H1 (cell line): ENCODE results near the gene GLIPR2. TPM values are rescaled to one million over a fixed set of nuclear protein-coding genes. Genes with fewer than 3 reads are reported as not detected.

Source experiments
- CTCF ChIA-PET: fragments of 300-600 bp; sonication (Branson Sonifier 250); formaldehyde crosslinking; loops from one replicate; lab custom pipeline; 2021; ENCODE audit not compliant: partially characterized antibody; lab: Charles Lee
- POLR2A ChIA-PET: fragments of 300-600 bp; sonication (Branson Sonifier 250); formaldehyde crosslinking; loops from one replicate; lab custom pipeline; 2021; ENCODE audit warnings: inconsistent platforms; ENCODE audit not compliant: partially characterized antibody; lab: Charles Lee
- DNase-seq, 2 experiments: peaks; one replicate each; pipeline versions ENCODE4 v3.0.0 to v3.0.0-alpha.2; 2010 to 2022; ENCODE audit warnings: low spot score in 2 of 2, low read depth in 1 of 2, mixed read lengths in 1 of 2
- FAIRE-seq: peaks from 2 replicates; lab custom pipeline; 2011; peaks lifted over from hg19 to GRCh38; lab: Jason Lieb, UNC
- H2AFZ ChIP-seq: 2 replicates; pipeline ENCODE4 v1.8.1; 2012; ENCODE audit warnings: low read length, inconsistent platforms
- H2AK5ac ChIP-seq: 2 replicates; pipeline ENCODE4 v1.6.1; 2013; ENCODE audit warnings: low read depth, low read length
- H2BK120ac ChIP-seq: replicated peaks from 2 replicates; pipeline ENCODE3; 2013; ENCODE audit warnings: low read depth, low read length, inconsistent platforms
- H2BK12ac ChIP-seq: 2 replicates; pipeline ENCODE4 v1.6.1; 2013; ENCODE audit warnings: low read depth, low read length
- H2BK15ac ChIP-seq: 2 replicates; pipeline ENCODE4 v1.6.1; 2013; ENCODE audit warnings: low read length
- H2BK20ac ChIP-seq: 2 replicates; pipeline ENCODE4 v1.6.1; 2013; ENCODE audit warnings: low read length
- H2BK5ac ChIP-seq: 2 replicates; pipeline ENCODE4 v1.6.1; 2013; ENCODE audit warnings: low read depth, low read length
- H3K14ac ChIP-seq: 2 replicates; pipeline ENCODE4 v1.6.1; 2013; ENCODE audit warnings: inconsistent platforms; ENCODE audit not compliant: insufficient read length
- H3K18ac ChIP-seq: 2 replicates; pipeline ENCODE4 v1.6.1; 2013; ENCODE audit warnings: low read length; ENCODE audit errors: extremely low read depth
- H3K23ac ChIP-seq: 2 replicates; pipeline ENCODE4 v1.6.1; 2013; ENCODE audit warnings: inconsistent platforms; ENCODE audit not compliant: insufficient read length
- H3K23me2 ChIP-seq: 2 replicates; pipeline ENCODE4 v1.6.1; 2013; ENCODE audit warnings: low read depth, low read length
- H3K27ac ChIP-seq: 2 replicates; pipeline ENCODE4 v1.6.1; 2011; ENCODE audit warnings: low read depth, low read length, inconsistent platforms
- H3K27me3 ChIP-seq, 4 experiments: replicated peaks in 1 of 4; 1 replicate in 1 of 4; 2 replicates in 3 of 4; pipeline versions ENCODE4 v1.6.1 to v1.8.1; 2011 to 2013; ENCODE audit warnings: low read length in 3 of 4, mild to moderate bottlenecking in 3 of 4, inconsistent platforms in 2 of 4, mixed read lengths in 2 of 4, moderate library complexity in 1 of 4; ENCODE audit not compliant: control insufficient read depth in 3 of 4, insufficient read depth in 3 of 4; ENCODE audit errors: extremely low read depth in 1 of 4
- H3K36me3 ChIP-seq, 4 experiments: 2 replicates each; pipeline versions ENCODE4 v1.6.1 to v1.8.1; 2011 to 2013; ENCODE audit warnings: mild to moderate bottlenecking in 4 of 4, low read length in 3 of 4, moderate library complexity in 2 of 4, control low read depth in 1 of 4, inconsistent platforms in 1 of 4; ENCODE audit not compliant: insufficient read depth in 4 of 4, control insufficient read depth in 2 of 4
- H3K4ac ChIP-seq: replicated peaks from 2 replicates; pipeline ENCODE3; 2013; ENCODE audit warnings: low read length, low read depth, mixed read lengths, inconsistent platforms; ENCODE audit not compliant: insufficient read length
- H3K4me1 ChIP-seq, 4 experiments: replicated peaks in 1 of 4; 1 replicate in 1 of 4; 2 replicates in 3 of 4; pipeline versions ENCODE4 v1.6.1 to v1.8.1; 2011 to 2013; ENCODE audit warnings: low read length in 3 of 4, inconsistent platforms in 2 of 4, mixed read lengths in 1 of 4; ENCODE audit not compliant: insufficient read depth in 4 of 4, control insufficient read depth in 3 of 4
- H3K4me2 ChIP-seq, 2 experiments: 2 replicates each; pipeline versions ENCODE4 v1.6.1 to v1.8.1; 2011 to 2013; ENCODE audit warnings: low read depth in 2 of 2, low read length in 2 of 2, control low read depth in 1 of 2, inconsistent platforms in 1 of 2, mild to moderate bottlenecking in 1 of 2; ENCODE audit not compliant: insufficient read depth in 1 of 2
- H3K4me3 ChIP-seq, 4 experiments: fragments of 200-600, 300-600 bp in 1 of 4; sonication (generic), shearing (Covaris generic), sonication (Bioruptor Twin) in 1 of 4; 2 replicates each; pipeline versions ENCODE4 v1.5.1 to v1.8.1; 2011 to 2016; ENCODE audit warnings: low read length in 4 of 4, low read depth in 3 of 4, control low read depth in 2 of 4, inconsistent platforms in 2 of 4, mild to moderate bottlenecking in 2 of 4, mixed read lengths in 1 of 4, moderate library complexity in 1 of 4; ENCODE audit not compliant: insufficient read depth in 2 of 4; ENCODE audit errors: extremely low read depth in 1 of 4
- H3K56ac ChIP-seq: replicated peaks from 2 replicates; pipeline ENCODE3; 2013; ENCODE audit warnings: low read depth, mild to moderate bottlenecking, mixed read lengths, low read length, inconsistent platforms; ENCODE audit not compliant: insufficient read length
- H3K79me1 ChIP-seq: 2 replicates; pipeline ENCODE4 v1.6.1; 2013; ENCODE audit warnings: low read depth, low read length, control low read depth
- H3K79me2 ChIP-seq, 2 experiments: 2 replicates each; pipeline versions ENCODE4 v1.6.1 to v1.8.1; 2012 to 2013; ENCODE audit warnings: low read length in 2 of 2, mild to moderate bottlenecking in 2 of 2, inconsistent platforms in 1 of 2; ENCODE audit not compliant: insufficient read depth in 2 of 2, control insufficient read depth in 1 of 2
- H3K9ac ChIP-seq, 4 experiments: replicated peaks in 1 of 4; 1 replicate in 1 of 4; 2 replicates in 3 of 4; pipeline versions ENCODE4 v1.6.1 to v1.8.1; 2011 to 2013; ENCODE audit warnings: low read depth in 3 of 4, low read length in 3 of 4, control low read depth in 2 of 4, mild to moderate bottlenecking in 2 of 4, moderate library complexity in 2 of 4, inconsistent platforms in 1 of 4; ENCODE audit errors: extremely low read depth in 1 of 4
- H3K9me3 ChIP-seq, 2 experiments: 2 replicates each; pipeline versions ENCODE4 v1.6.1 to v1.8.1; 2012 to 2013; ENCODE audit warnings: mild to moderate bottlenecking in 2 of 2, moderate library complexity in 2 of 2, control low read depth in 1 of 2, inconsistent platforms in 1 of 2, low read depth in 1 of 2, low read length in 1 of 2, mixed read lengths in 1 of 2; ENCODE audit not compliant: insufficient read depth in 2 of 2
- H4K20me1 ChIP-seq, 2 experiments: replicated peaks in 1 of 2; 2 replicates each; pipeline versions ENCODE3 to v1.8.1; 2011 to 2013; ENCODE audit warnings: inconsistent platforms in 2 of 2, low read length in 2 of 2, mild to moderate bottlenecking in 1 of 2; ENCODE audit not compliant: insufficient read depth in 2 of 2, control insufficient read depth in 1 of 2
- H4K5ac ChIP-seq: 2 replicates; pipeline ENCODE4 v1.6.1; 2013; ENCODE audit warnings: low read length, low read depth, mixed read lengths, inconsistent platforms; ENCODE audit not compliant: insufficient read length
- H4K8ac ChIP-seq: 2 replicates; pipeline ENCODE4 v1.8.0; 2013; ENCODE audit warnings: mild to moderate bottlenecking, moderate library complexity, low read length, inconsistent platforms; ENCODE audit not compliant: insufficient read depth; ENCODE audit errors: extremely low read depth
- H4K91ac ChIP-seq: replicated peaks from 2 replicates; pipeline ENCODE3; 2013; ENCODE audit warnings: low read length, mixed read lengths, inconsistent platforms; ENCODE audit not compliant: insufficient read length
- CHD2 ChIP-seq: IDR thresholded peaks from 2 replicates; pipeline ENCODE4 v1.6.1; 2012; ENCODE audit warnings: low read length, improper control_type of control experiment
- CTCF ChIP-seq, 3 experiments: IDR thresholded peaks; 1 replicate in 2 of 3; 2 replicates in 1 of 3; pipeline versions ENCODE4 v1.5.1 to v1.6.1; 2011; ENCODE audit warnings: low read length in 3 of 3, mild to moderate bottlenecking in 3 of 3, inconsistent platforms in 2 of 3, low read depth in 1 of 3, moderate library complexity in 1 of 3; ENCODE audit not compliant: insufficient read depth in 1 of 3; ENCODE audit errors: control extremely low read depth in 1 of 3
- KDM4A ChIP-seq: IDR thresholded peaks from one replicate; pipeline ENCODE4 v1.7.1; 2012; ENCODE audit warnings: low read depth, mild to moderate bottlenecking, moderate library complexity, low read length, inconsistent platforms; ENCODE audit not compliant: severe bottlenecking
- POLR2A ChIP-seq, 2 experiments: IDR thresholded peaks; 1 replicate in 1 of 2; 2 replicates in 1 of 2; pipeline ENCODE4 v1.6.1; 2011; ENCODE audit warnings: low read depth in 2 of 2, low read length in 2 of 2, mild to moderate bottlenecking in 2 of 2; ENCODE audit errors: control extremely low read depth in 1 of 2
- RAD21 ChIP-seq, 2 experiments: IDR thresholded peaks in 1 of 2; conservative IDR thresholded peaks in 1 of 2; 2 replicates each; pipeline ENCODE4 v1.6.1; 2011; ENCODE audit warnings: low read depth in 2 of 2, low read length in 2 of 2, improper control_type of control experiment in 1 of 2, inconsistent platforms in 1 of 2, mild to moderate bottlenecking in 1 of 2, moderate library complexity in 1 of 2
- WGBS, 2 experiments: shearing (Covaris generic) in 1 of 2; methylation state at CpG; one replicate each; pipeline versions ENCODE4 v1.1.6 to v1.1.7; 2013 to 2015; ENCODE audit warnings: low lambda C conversion rate in 2 of 2, mixed read lengths in 2 of 2, inconsistent platforms in 1 of 2, low coverage in 1 of 2, missing lambda C conversion rate in 1 of 2; ENCODE audit not compliant: insufficient replicate concordance in 2 of 2, insufficient coverage in 1 of 2, insufficient read length in 1 of 2; ENCODE audit errors: extremely low coverage in 1 of 2, missing lambda C conversion rate in 1 of 2; 5-methylcytosine and 5-hydroxymethylcytosine counted together
- polyA plus RNA-seq, 7 experiments: library from polyadenylated mRNA; depleted of rRNA in 3 of 7; stranded (reverse) in 5 of 7; unstranded in 2 of 7; fragments of >200 nt in 5 of 7; fragments of 200-250 nt in 2 of 7; gene quantifications; 1 replicate in 5 of 7; 2 replicates in 1 of 7; 4 replicates in 1 of 7; pipeline versions ENCODE4 v1.2.1 to v1.2.3, GENCODE V29; 2011 to 2013; ENCODE audit warnings: missing spikeins in 2 of 7, mixed read lengths in 2 of 7
- total RNA-seq: library from RNA; stranded (reverse); fragmentation: NEBNext Ultra II Directional; extraction: Animal tissue kit (Norgen Biotek cat#: 25700); gene quantifications from 2 replicates; pipeline ENCODE4 v1.2.1, GENCODE V29; 2021

Gene GLIPR2
- total and polyA plus RNA-seq, 2 of the 8 experiments (the other 6 are each of a cell fraction or from before 2014, with no cell fraction given), result 7.9 to 12.0 TPM

- POLR2A ChIA-PET, result interaction anchor here (3.7 kb wide), 1 partner anchor 24 kb away, joined by 19 read pairs; no protein-coding TSS in a partner anchor
- CTCF ChIA-PET, result interaction anchor here (0.6 to 6.7 kb wide), 10 partner anchors 9 to 186 kb away, joined by 3 to 58 read pairs (median 8); partner anchors contain the start of genes CCIN and CLTA
- H3K23me2 ChIP-seq, result peaks cover 12% of the 10 kb centered on the region
- no peak for FAIRE-seq
- H3K4me1 ChIP-seq, result peaks cover 0 to 7% (median under 1%) of the 10 kb centered on the region in 4 experiments; a peak in 4 of 7 replicates
- no peak overlapping the region for H2BK120ac ChIP-seq
- H3K4me3 ChIP-seq, result no peak overlapping the region
- no peaks in the 10 kb centered on the region for H3K79me2 ChIP-seq
- 81% methylated on average over 4 of the region's 4 CpGs; no CpG with 5 or more reads in 1 of the 2 experiments for WGBS, 2 experiments
- H3K18ac ChIP-seq, result no peak overlapping the region
- no peak overlapping the region for H3K14ac ChIP-seq
- H3K4me2 ChIP-seq, result no peak overlapping the region
- no peak overlapping the region for H4K8ac ChIP-seq
- H4K5ac ChIP-seq, result no peak overlapping the region
- peaks cover 18 to 33% (median 28%) of the 10 kb centered on the region in 4 experiments for H3K27me3 ChIP-seq
- no peak overlapping the region for H4K91ac ChIP-seq
- H3K9me3 ChIP-seq, result peaks cover 0 to 7% of the 10 kb centered on the region in 2 experiments; a peak in 1 of 4 replicates
- no peak overlapping the region for H2BK20ac ChIP-seq
- no peaks in the 10 kb centered on the region; a peak in 1 of 8 replicates for H3K36me3 ChIP-seq
- H3K79me1 ChIP-seq, result no peaks in the 10 kb centered on the region
- H2BK12ac ChIP-seq, result no peak overlapping the region
- H3K56ac ChIP-seq, result no peak overlapping the region
- no peak overlapping the region for H2AK5ac ChIP-seq
- H2BK15ac ChIP-seq, result no peak overlapping the region
- peak; percentile 49 to 54 (median 53) for TF ChIP-seq CTCF (IDR thresholded peaks at IDR 0.05; ENCODE audit: control extremely low read depth in 1 of 3, insufficient read depth in 1 of 3, low read depth in 1 of 3, low read length in 3 of 3)
- peak; percentile 59 to 73 for TF ChIP-seq RAD21 (IDR thresholded peaks at IDR 0.05 in 1 of 2, conservative IDR thresholded peaks at IDR 0.05 in 1 of 2; ENCODE audit: low read depth in 2 of 2, low read length in 2 of 2)
- no peak for TF ChIP-seq POLR2A (IDR thresholded peaks at IDR 0.05; ENCODE audit: control extremely low read depth in 1 of 2, low read depth in 2 of 2, low read length in 2 of 2)
- TF ChIP-seq CHD2, result no peak
- TF ChIP-seq KDM4A, result no peak
- TF ChIP-seq, all 59 proteins: peak for 2
- Histone ChIP-seq H3K4ac (no peak overlapping the region), H3K9ac (no peak overlapping the region), H2BK5ac (no peak overlapping the region), H2AFZ (no peak overlapping the region), H3K27ac (no peak overlapping the region), H3K23ac (no peak overlapping the region), H4K20me1 (peaks cover 3 to 6% of the 10 kb centered on the region in 2 experiments)
- no peak for DNase-seq
These were observed 4.8 kb downstream of the GLIPR2 start for GRCh38 chr9:36141288-36141687.
